GM11168 (cell line): ENCODE results near the gene FAM110C.

Experiments used
- in situ Hi-C: fragments of 300-500 bp; cut with MboI; formaldehyde crosslinking; loops from one replicate; pipeline ENCODE4 v1.12.0; 2022; ENCODE audit warnings: low sequenced_read_pairs; ENCODE audit not compliant: unreplicated experiment

FAM110C gene

GRCh38 chr2:10222-10875, 36.0 kb downstream of the FAM110C start:
- in situ Hi-C loops, result no loop called here
